Measurements from ENCODE around the gene HRH1. TPM values are rescaled to one million over a fixed set of nuclear protein-coding genes. Genes with fewer than 3 reads are reported as not detected.
A peak's percentile ranks its signal among the peaks of the same experiment; 100 is the strongest.

The HRH1 gene
- total RNA-seq, 1 experiment from 2014 or later = 7.0 TPM

DNA sequence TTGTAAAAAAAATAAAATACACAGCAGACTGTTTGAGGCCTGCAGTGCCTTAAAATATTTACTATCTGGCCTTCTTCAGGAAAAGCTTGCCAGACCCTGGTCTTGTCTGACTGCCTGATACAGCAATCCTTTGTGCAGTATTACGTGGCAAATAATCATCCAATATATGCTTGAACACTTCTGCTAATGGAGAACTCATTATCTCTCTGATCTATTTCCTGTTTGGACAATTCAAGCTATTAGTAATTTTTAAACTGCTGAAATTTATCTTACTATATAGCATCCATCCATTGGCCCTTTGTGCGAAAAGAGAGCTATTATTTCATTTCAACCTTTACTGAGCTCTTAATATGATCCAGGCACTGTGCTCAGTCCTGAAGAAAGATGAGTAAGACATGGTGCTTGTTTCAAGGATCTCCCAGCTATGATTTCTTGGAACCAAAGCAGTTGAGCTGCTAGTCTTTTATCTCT is 133.8 kb downstream of the HRH1 start:
- no peak overlapping the region for H3K4me3 ChIP-seq (replicated peaks in 1 of 2; ENCODE audit: low read depth in 1 of 2, low read length in 2 of 2)

More for the DNA sequence above, 133.8 kb downstream of the HRH1 start:
- Histone ChIP-seq H3K36me3 (ENCODE audit: control insufficient read depth in 1 of 2, insufficient read depth in 2 of 2, low read length in 2 of 2) (peaks cover 0 to under 1% of the 10 kb centered on the region in 2 experiments; a peak in 1 of 4 replicates), H3K79me2 (ENCODE audit: insufficient read depth, low read length) (peaks cover 44% of the 10 kb centered on the region), H2AFZ (ENCODE audit: low read depth, low read length, poor library complexity, severe bottlenecking) (no peak overlapping the region), H3K9me3 (ENCODE audit: control insufficient read depth in 1 of 2, insufficient read depth in 1 of 2, low read depth in 1 of 2, low read length in 2 of 2) (no peaks in the 10 kb centered on the region), H3K4me2 (ENCODE audit: low read length) (peak overlapping the region; percentile 42; the same call in 1 of the 2 replicates), H3K9me2 (ENCODE audit: insufficient read depth) (no peaks in the 10 kb centered on the region), H3K9ac (ENCODE audit: low read length) (no peak overlapping the region), H3K4me1 (ENCODE audit: control insufficient read depth in 1 of 2, insufficient read depth in 2 of 2, low read length in 2 of 2) (peaks cover 16 to 44% of the 10 kb centered on the region in 2 experiments), H4K20me1 (ENCODE audit: insufficient read depth) (no peaks in the 10 kb centered on the region), H3K27ac (ENCODE audit: low read depth, low read length) (no peak overlapping the region; the same call in 1 of the 2 replicates), H3K27me3 (ENCODE audit: insufficient read depth, low read length) (no peaks in the 10 kb centered on the region)
- BruUV-seq (replicated peaks) = no TSS peak
- intact Hi-C loops (cut with micrococcal nuclease) = no loop called here
- no peak for DNase-seq (ENCODE audit: low read depth, low spot score)
- POLR2A ChIA-PET = interaction anchor here (0.8 kb wide), 1 partner anchor 16 kb away, joined by 3 read pairs; the partner anchor contains the start of gene ATG7
- CTCF ChIA-PET = no interaction called here
- ATAC-seq = no peak
- RAD21 ChIA-PET (ENCODE audit: low non-redundant PET in 1 of 2, low total read pairs in 2 of 2, uncharacterized antibody in 2 of 2, unreplicated experiment in 2 of 2) = no interaction called here
- TF ChIP-seq SRF (IDR thresholded peaks at IDR 0.05; ENCODE audit: low read depth) = no peak
- TF ChIP-seq EZH2phosphoT487 (IDR thresholded peaks at IDR 0.05; ENCODE audit: borderline replicate concordance) = no peak
- TF ChIP-seq EZH2 (IDR thresholded peaks at IDR 0.05) = no peak
- no peak for TF ChIP-seq TCF7L2 (IDR thresholded peaks at IDR 0.05; ENCODE audit: borderline replicate concordance, extremely low read depth, insufficient read depth, insufficient read length)
- no peak for TF ChIP-seq SP1 (IDR thresholded peaks at IDR 0.05; ENCODE audit: low read depth)
- TF ChIP-seq ZNF274 (IDR thresholded peaks at IDR 0.05; ENCODE audit: low read depth, low read length) = no peak
- no peak for TF ChIP-seq YY1 (IDR thresholded peaks at IDR 0.05; ENCODE audit: extremely low read depth, insufficient replicate concordance, low read depth, low read length)
- no peak for TF ChIP-seq ELF1 (IDR thresholded peaks at IDR 0.05; ENCODE audit: borderline replicate concordance, low read depth)
- no peak for TF ChIP-seq RAD21 (IDR thresholded peaks at IDR 0.05; ENCODE audit: low read depth)
- no peak for TF ChIP-seq ATF3 (IDR thresholded peaks at IDR 0.05)
- TF ChIP-seq, protein P1, sequence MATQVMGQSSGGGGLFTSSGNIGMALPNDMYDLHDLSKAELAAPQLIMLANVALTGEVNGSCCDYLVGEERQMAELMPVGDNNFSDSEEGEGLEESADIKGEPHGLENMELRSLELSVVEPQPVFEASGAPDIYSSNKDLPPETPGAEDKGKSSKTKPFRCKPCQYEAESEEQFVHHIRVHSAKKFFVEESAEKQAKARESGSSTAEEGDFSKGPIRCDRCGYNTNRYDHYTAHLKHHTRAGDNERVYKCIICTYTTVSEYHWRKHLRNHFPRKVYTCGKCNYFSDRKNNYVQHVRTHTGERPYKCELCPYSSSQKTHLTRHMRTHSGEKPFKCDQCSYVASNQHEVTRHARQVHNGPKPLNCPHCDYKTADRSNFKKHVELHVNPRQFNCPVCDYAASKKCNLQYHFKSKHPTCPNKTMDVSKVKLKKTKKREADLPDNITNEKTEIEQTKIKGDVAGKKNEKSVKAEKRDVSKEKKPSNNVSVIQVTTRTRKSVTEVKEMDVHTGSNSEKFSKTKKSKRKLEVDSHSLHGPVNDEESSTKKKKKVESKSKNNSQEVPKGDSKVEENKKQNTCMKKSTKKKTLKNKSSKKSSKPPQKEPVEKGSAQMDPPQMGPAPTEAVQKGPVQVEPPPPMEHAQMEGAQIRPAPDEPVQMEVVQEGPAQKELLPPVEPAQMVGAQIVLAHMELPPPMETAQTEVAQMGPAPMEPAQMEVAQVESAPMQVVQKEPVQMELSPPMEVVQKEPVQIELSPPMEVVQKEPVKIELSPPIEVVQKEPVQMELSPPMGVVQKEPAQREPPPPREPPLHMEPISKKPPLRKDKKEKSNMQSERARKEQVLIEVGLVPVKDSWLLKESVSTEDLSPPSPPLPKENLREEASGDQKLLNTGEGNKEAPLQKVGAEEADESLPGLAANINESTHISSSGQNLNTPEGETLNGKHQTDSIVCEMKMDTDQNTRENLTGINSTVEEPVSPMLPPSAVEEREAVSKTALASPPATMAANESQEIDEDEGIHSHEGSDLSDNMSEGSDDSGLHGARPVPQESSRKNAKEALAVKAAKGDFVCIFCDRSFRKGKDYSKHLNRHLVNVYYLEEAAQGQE (IDR thresholded peaks at IDR 0.05; ENCODE audit: low read depth) = no peak
- TF ChIP-seq CEBPB (IDR thresholded peaks at IDR 0.05; ENCODE audit: low read depth) = no peak
- no peak for TF ChIP-seq JUND (IDR thresholded peaks at IDR 0.05)
- TF ChIP-seq POLR2A (IDR thresholded peaks at IDR 0.05; ENCODE audit: borderline replicate concordance, extremely low read depth, insufficient read depth, insufficient read length) = no peak
- TF ChIP-seq CBX3 (IDR thresholded peaks at IDR 0.05; ENCODE audit: low read depth) = no peak
- TF ChIP-seq POLR2AphosphoS5 (IDR thresholded peaks at IDR 0.05; ENCODE audit: low read depth, low read length) = no peak
- TF ChIP-seq ZBTB33 (IDR thresholded peaks at IDR 0.05; ENCODE audit: extremely low read depth, insufficient replicate concordance, low read length) = no peak
- TF ChIP-seq EGR1 (IDR thresholded peaks at IDR 0.05; ENCODE audit: low read depth) = no peak
- TF ChIP-seq ZFX (IDR thresholded peaks at IDR 0.05) = no peak
- TF ChIP-seq FOSL1 (IDR thresholded peaks at IDR 0.05; ENCODE audit: low read depth) = no peak

All from HCT116 (cell line).